Measurements from ENCODE around the gene ZNF274. TPM values are rescaled to one million over a fixed set of nuclear protein-coding genes. Genes with fewer than 3 reads are reported as not detected.
A peak's percentile ranks its signal among the peaks of the same experiment; 100 is the strongest.

ZNF274 gene
- total and polyA plus RNA-seq, 9 of the 15 experiments (the other 6 are each of a cell fraction or from before 2014, with no cell fraction given), result 5.2 to 37.0 (median 28.1) TPM

GRCh38 chr19:58228585-58229254 lies 45.9 kb downstream of the ZNF274 start, which contains the start of gene ZNF544 (continued):
- TF ChIP-seq ZNF449 (CRISPR knock-in tag; IDR thresholded peaks at IDR 0.05) (no peak), ZBTB33 (CRISPR knock-in tag; IDR thresholded peaks at IDR 0.05) (peak; percentile 77), ZNF780A (CRISPR knock-in tag; IDR thresholded peaks at IDR 0.05) (no peak), ZNF77 (CRISPR knock-in tag; IDR thresholded peaks at IDR 0.05) (no peak), KHSRP (IDR thresholded peaks at IDR 0.05) (no peak), GATA2 (CRISPR knock-in tag; IDR thresholded peaks at IDR 0.05) (no peak), PTRF (tag; IDR thresholded peaks at IDR 0.05) (no peak), CBX2 (IDR thresholded peaks at IDR 0.05; ENCODE audit: insufficient read depth, low read length, poor library complexity, severe bottlenecking) (no peak), AFF1 (IDR thresholded peaks at IDR 0.05; ENCODE audit: low read depth in 1 of 2, partially characterized antibody in 2 of 2) (peak in 1 of 2 experiments; percentile 33), ZNF318 (IDR thresholded peaks at IDR 0.05; ENCODE audit: borderline replicate concordance in 1 of 2, low read depth in 1 of 2) (no peak), TGIF2 (CRISPR knock-in tag; IDR thresholded peaks at IDR 0.05) (no peak)
